ENCODE measurements around the gene CCDC158. TPM values are rescaled to one million over a fixed set of nuclear protein-coding genes. Genes with fewer than 3 reads are reported as not detected.
"Not testable (repeated sequence)": the region's sequence is repeated elsewhere in the genome, so short reads cannot be mapped to it uniquely, and the experiment has no call there.

CCDC158 gene
- total and polyA plus RNA-seq, 2 donors (not counting 3 experiments of a cell fraction or from before 2014, with no cell fraction given): not detected

- intact Hi-C loops (cut with micrococcal nuclease): no loop called here
- Histone ChIP-seq H3K4me2 (ENCODE audit: insufficient read depth, low read length) (no peak overlapping the region), H3K79me2 (ENCODE audit: control insufficient read depth, insufficient read depth, low read length) (no peaks in the 10 kb centered on the region), H3K4me3 (replicated peaks in 1 of 3; ENCODE audit: insufficient read depth in 1 of 3, low read depth in 1 of 3, low read length in 3 of 3) (no peak overlapping the region), H3K9ac (replicated peaks; ENCODE audit: extremely low read depth, insufficient read depth, low read length) (no peak overlapping the region), H3K27me3 (ENCODE audit: control insufficient read depth in 2 of 2, insufficient read depth in 2 of 2, low read length in 2 of 2) (peaks cover 0 to 2% of the 10 kb centered on the region in 2 experiments), H4K20me1 (replicated peaks; ENCODE audit: control insufficient read depth, extremely low read depth, insufficient read depth, low read length) (no peaks in the 10 kb centered on the region), H3K9me1 (replicated peaks; ENCODE audit: control insufficient read depth, extremely low read depth, insufficient read depth, low read length) (no peaks in the 10 kb centered on the region), H2AFZ (ENCODE audit: low read depth, low read length) (no peak overlapping the region), H3K36me3 (ENCODE audit: control insufficient read depth in 2 of 2, extremely low read depth in 1 of 2, insufficient read depth in 2 of 2, low read length in 2 of 2) (no peaks in the 10 kb centered on the region), H3K4me1 (ENCODE audit: control insufficient read depth, extremely low read depth, insufficient read depth, low read length) (no peaks in the 10 kb centered on the region), H3K9me3 (replicated peaks; ENCODE audit: control insufficient read depth, insufficient read depth, low read length) (no peaks in the 10 kb centered on the region), H3K27ac (ENCODE audit: insufficient read depth, low read depth, low read length) (no peak overlapping the region)
- ChIA-PET CTCF (no interaction called here), POLR2A (no interaction called here)
- dilution Hi-C loops (cut with MboI; ENCODE audit: extremely low pct_ligation_motif_present, low sequenced_read_pairs): no loop called here
- FAIRE-seq (no peak), DNase-seq (ENCODE audit: low read depth, low spot score) (no peak)
- no TSS peak for BruUV-seq (replicated peaks)
- TF ChIP-seq JUN (IDR thresholded peaks at IDR 0.05; ENCODE audit: borderline replicate concordance, insufficient read depth, insufficient read length, low read depth): no peak
- no peak for TF ChIP-seq EZH2 (IDR thresholded peaks at IDR 0.05; ENCODE audit: borderline replicate concordance, low read depth, low read length, severe bottlenecking)
- no peak for TF ChIP-seq FOS (IDR thresholded peaks at IDR 0.05; ENCODE audit: borderline replicate concordance, insufficient read depth, low read length)
Observed at GRCh38 chr4:76457885-76458284, 36.9 kb upstream of the CCDC158 start.

GRCh38 chr4:76454073-76454472, 33.1 kb upstream of the CCDC158 start:
- H3K9ac ChIP-seq (replicated peaks; ENCODE audit: extremely low read depth, insufficient read depth, low read length); CTCF ChIA-PET; FAIRE-seq; H3K79me2 ChIP-seq (ENCODE audit: control insufficient read depth, insufficient read depth, low read length); H3K9me3 ChIP-seq (replicated peaks; ENCODE audit: control insufficient read depth, insufficient read depth, low read length); H3K27ac ChIP-seq (ENCODE audit: insufficient read depth, low read depth, low read length); H3K9me1 ChIP-seq (replicated peaks; ENCODE audit: control insufficient read depth, extremely low read depth, insufficient read depth, low read length); H4K20me1 ChIP-seq (replicated peaks; ENCODE audit: control insufficient read depth, extremely low read depth, insufficient read depth, low read length); H3K27me3 ChIP-seq (ENCODE audit: control insufficient read depth in 2 of 2, insufficient read depth in 2 of 2, low read length in 2 of 2); intact Hi-C loops (cut with micrococcal nuclease); H2AFZ ChIP-seq (ENCODE audit: low read depth, low read length); H3K4me2 ChIP-seq (ENCODE audit: insufficient read depth, low read length); DNase-seq (ENCODE audit: low read depth, low spot score); dilution Hi-C loops (cut with MboI; ENCODE audit: extremely low pct_ligation_motif_present, low sequenced_read_pairs); BruUV-seq (replicated peaks); H3K36me3 ChIP-seq (ENCODE audit: control insufficient read depth in 2 of 2, extremely low read depth in 1 of 2, insufficient read depth in 2 of 2, low read length in 2 of 2); H3K4me3 ChIP-seq (replicated peaks in 1 of 3; ENCODE audit: insufficient read depth in 1 of 3, low read depth in 1 of 3, low read length in 3 of 3); POLR2A ChIA-PET: not testable (repeated sequence)
- H3K4me1 ChIP-seq (ENCODE audit: control insufficient read depth, extremely low read depth, insufficient read depth, low read length): peaks cover 12% of the 10 kb centered on the region

All from endothelial cell of umbilical vein (primary cell).